ENCODE measurements around the gene XKR8.
A peak's percentile ranks its signal among the peaks of the same experiment; 100 is the strongest.

Gene XKR8

DNA sequence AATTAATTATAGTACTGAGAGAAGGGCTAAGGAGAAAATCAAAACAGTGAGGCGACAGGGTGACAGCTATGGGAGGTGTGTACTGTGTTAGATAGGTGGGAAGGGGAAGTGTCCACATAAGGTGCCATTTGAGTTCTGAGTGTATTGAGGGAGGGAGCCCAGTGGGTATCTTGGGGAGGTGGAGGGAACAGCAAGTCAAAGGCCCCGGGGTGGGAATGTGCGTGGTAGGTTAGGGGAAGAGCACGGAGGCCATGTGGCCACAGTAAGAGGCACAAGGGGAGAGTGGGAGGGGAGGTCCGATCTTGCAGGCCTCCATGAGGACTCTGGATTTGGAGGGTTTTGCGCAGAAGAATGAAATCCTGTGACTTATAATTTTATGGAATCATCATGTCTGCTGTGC lies 3.0 kb upstream of the XKR8 start:
- DNase-seq (ENCODE audit: low read depth): no peak

DNA sequence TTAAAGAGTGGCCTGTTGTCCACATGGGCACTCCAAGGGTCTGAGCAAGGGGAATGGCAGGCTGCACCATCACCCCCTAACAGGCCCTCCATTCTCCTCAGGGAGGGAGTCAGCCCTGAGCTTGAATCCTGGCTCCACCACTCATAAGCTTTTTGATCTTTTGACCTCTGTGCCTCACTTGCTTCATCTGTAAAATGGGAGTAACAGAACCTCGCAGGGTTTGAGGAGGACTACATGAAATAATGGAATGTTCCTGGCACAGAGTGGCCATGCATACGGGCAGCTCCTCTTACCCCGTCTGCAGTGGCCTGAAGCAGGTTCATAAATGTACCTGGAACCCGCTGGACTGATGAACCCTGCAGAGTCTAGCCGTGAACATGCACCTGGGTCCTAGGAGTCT lies 2.1 kb upstream of the XKR8 start:
- DNase-seq (ENCODE audit: low read depth): no peak

DNA sequence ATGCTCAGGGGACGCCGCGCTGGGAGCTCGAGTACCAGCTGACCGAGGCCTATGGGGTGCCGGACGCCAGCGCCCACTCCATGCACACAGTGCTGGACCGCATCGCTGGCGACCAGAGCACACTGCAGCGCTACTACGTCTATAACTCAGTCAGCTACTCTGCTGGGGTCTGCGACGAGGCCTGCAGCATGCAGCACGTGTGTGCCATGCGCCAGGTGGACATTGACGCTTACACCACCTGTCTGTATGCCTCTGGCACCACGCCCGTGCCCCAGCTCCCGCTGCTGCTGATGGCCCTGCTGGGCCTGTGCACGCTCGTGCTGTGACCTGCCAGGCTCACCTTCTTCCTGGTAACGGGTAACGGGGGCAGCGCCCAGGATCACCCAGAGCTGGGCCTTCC lies 1.3 kb upstream of the XKR8 start:
- no peak for DNase-seq (ENCODE audit: low read depth)

GRCh38 chr1:27960762-27961645 lies 1.2 kb downstream of the XKR8 start:
- DNase-seq (ENCODE audit: low read depth): no peak

GRCh38 chr1:27961646-27962221 lies 2.0 kb downstream of the XKR8 start:
- DNase-seq (ENCODE audit: low read depth): no peak

GRCh38 chr1:27963393-27963792 lies 3.6 kb downstream of the XKR8 start:
- no peak for DNase-seq (ENCODE audit: low read depth)

GRCh38 chr1:27966402-27967105 lies 6.8 kb downstream of the XKR8 start:
- no peak for DNase-seq (ENCODE audit: low read depth)

DNA sequence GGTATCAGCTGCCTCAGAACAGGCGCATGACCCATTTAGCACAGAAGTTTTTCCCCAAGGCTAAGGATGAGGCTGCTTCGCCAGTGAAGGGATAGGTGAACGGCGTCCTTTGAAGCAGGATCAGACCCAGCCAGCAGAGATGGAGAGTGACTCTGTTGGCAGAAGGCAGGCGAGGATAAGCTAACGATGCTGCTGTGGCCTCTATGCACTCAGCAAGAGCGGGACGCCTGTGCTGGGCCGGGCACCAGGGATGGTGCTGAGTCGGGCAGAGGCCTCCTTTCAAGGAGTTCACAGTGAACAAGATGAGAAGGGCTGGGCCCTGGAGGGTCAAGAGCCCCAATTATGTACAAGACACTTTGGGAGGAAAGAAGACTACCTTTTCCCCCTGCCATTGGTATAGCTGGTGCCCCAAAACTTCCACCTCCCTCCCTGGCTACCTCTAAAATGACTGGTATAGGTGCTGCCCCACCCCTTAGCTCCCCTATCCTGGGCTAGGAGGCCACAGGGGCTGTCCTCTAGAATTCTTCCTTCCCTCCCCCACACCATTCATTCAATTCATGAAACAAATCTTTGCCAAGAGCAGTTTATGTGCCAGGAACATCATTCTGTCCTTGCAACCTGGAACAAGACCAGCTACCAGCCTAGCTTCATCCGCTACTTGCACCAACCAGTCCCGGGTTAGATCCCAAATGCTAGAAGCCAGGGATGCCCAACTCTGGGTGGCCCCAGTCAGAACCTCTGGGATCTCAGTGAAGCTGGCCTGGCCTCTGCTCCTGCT lies 7.5 kb downstream of the XKR8 start:
- no peak for DNase-seq (ENCODE audit: low read depth)

GRCh38 chr1:27967884-27968466 lies 8.2 kb downstream of the XKR8 start:
- DNase-seq (ENCODE audit: low read depth): no peak

GRCh38 chr1:27968692-27969091 lies 8.9 kb downstream of the XKR8 start:
- no peak for DNase-seq (ENCODE audit: low read depth)

GRCh38 chr1:27970401-27970800 lies 10.6 kb downstream of the XKR8 start:
- DNase-seq (ENCODE audit: low read depth): no peak

DNA sequence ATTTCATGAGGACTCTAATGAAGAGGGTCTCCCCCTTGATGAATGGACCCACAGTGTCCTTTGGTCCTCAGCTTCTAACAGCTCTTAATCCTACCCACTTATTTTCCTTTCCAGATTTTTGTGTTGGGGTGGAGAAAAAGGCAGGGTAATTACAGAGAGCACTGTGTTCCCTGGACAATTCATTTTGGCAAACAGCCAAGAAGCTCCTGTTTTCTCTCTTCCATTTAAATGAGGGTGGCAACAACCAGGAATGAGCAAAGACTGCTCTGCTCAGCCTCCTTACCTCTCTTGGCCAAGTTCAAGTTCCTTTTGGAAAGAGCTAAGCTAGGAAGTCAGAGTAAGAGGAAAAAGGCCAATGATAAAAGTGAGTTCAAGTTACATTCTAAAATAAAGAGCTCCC lies 11.9 kb downstream of the XKR8 start:
- no peak for DNase-seq (ENCODE audit: low read depth)

- no peak for DNase-seq (ENCODE audit: low read depth)
These were observed 12.4 kb downstream of the XKR8 start for GRCh38 chr1:27972141-27972540.

- no peak for DNase-seq (ENCODE audit: low read depth)
These were observed 14.1 kb downstream of the XKR8 start for GRCh38 chr1:27973771-27974416.

GRCh38 chr1:27974417-27974781 lies 14.6 kb downstream of the XKR8 start:
- DNase-seq (ENCODE audit: low read depth): no peak

- peak; percentile 39 for DNase-seq (ENCODE audit: low read depth)
These were observed 19.5 kb downstream of the XKR8 start for GRCh38 chr1:27979151-27979858.

DNA sequence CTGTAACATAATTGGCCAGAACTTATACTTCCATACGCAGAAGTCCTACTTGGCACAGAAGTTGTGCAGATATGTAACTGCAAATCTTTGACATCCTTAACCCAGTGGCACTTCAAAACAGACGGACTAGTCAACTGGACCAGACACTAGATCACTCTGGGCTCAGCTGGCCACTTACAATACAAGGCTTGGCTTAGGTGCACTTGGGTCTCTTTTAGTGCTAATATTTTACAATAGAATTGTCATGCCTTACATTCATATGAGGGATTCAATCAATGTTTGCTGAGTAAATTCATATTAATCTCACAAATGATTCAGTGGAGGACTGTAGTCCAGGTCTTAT lies 20.1 kb downstream of the XKR8 start:
- no peak for DNase-seq (ENCODE audit: low read depth)

DNA sequence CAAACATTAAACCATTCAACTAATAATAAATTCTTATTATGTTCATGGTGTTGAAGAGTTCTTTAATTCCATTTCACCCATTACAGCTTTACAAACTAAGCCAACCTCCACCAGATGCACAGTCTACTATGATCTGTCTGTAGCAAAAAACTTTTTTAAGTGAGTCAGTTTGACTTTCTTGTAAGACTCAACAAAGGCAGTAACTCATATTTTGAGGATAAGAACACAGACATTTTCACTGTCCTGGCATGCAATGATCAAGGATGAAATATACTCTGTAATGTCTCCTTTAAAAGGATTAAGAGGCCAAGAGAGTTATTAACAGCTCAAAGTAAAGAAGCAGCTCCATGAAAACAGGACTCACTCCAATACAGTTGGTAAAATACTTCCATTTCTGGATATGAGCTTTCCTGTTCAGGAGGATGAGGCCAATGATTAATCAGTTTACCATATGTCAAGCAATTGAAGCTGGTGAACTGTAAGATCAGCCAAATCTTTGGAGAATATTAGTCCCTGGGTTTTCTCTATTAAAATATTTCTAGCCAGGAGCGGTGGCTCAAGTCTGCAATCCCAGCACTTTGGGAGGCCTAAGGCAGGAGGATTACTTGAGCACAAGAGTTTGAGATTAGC lies 20.6 kb downstream of the XKR8 start:
- DNase-seq (ENCODE audit: low read depth): no peak

DNA sequence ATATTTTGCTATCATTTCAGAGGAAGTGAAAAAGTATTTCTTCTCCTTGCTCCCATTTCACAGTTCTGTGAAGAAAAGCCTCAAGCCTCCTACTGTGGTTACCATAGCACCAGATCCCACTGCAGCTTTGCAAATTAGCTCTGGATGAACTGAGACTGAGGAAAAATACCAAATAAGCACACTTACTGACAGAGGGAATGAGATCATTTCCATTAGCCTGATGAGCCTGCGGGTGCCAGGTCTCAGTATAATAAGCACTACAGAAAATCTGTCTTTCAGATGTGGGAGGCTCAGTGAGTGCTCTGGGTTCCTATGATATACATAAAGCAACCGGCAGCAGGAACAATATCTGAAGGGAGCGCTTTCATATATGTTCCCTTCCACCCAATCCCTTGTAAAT lies 21.4 kb downstream of the XKR8 start:
- DNase-seq (ENCODE audit: low read depth): no peak

DNA sequence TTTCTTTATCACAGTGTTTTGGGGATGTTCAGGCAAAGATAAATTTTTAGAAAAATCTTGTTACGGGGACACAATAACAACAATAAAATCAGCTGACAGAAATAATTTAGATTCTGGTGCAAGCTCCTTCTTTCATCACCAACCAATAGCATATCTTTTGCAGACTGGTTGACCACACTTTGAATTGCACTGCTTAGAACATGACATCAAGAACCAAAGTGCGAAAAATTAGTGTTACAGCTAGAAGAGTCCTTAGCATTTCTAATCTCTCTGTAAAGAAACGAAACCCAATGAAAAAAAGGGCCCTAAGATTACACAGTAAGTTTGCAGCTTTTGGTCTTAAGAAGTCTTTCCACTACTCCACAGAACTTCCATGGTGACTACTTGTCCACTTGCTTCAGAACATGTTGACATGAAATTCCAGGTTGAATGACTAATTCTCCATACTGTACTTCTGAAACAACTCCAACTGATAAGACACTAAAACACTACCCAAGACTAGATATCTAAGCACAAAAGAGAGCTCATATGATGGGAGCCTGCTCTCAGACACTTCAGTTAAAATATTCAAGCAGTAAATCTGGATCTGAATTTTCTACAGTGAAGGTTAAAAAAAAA lies 31.3 kb downstream of the XKR8 start:
- no peak for DNase-seq (ENCODE audit: low read depth)
